GM23338 (cell line): ENCODE measurements around the gene PADI6. TPM values are rescaled to one million over a fixed set of nuclear protein-coding genes. Genes with fewer than 3 reads are reported as not detected.

Experiments used
- ATAC-seq: fragments of 200-7000 bp; cut with Tn5 transposase; 3 replicates; pipeline ENCODE4 v1.9.1; 2020
- DNase-seq: peaks from one replicate; pipeline ENCODE4 v3.0.0-alpha.2; 2015; ENCODE audit warnings: low spot score
- H2AFZ ChIP-seq: fragments of 200-600 bp; sonication (generic); 2 replicates; pipeline ENCODE4 v1.8.0; 2016; ENCODE audit warnings: antibody characterized with exemption, mild to moderate bottlenecking, moderate library complexity
- H3F3A ChIP-seq: fragments of 200-600 bp; sonication (generic); replicated peaks from 2 replicates; pipeline ENCODE4 v1.8.0; 2017; ENCODE audit warnings: antibody characterized with exemption, mixed run types, low read depth
- H3K27ac ChIP-seq: fragments of 200-600 bp; sonication (generic); 2 replicates; pipeline ENCODE4 v1.6.1; 2016; ENCODE audit warnings: low read depth
- H3K27me3 ChIP-seq: fragments of 200-600 bp; sonication (generic); 2 replicates; pipeline ENCODE4 v1.8.0; 2016; ENCODE audit warnings: mild to moderate bottlenecking, mixed run types, moderate library complexity; ENCODE audit not compliant: insufficient read depth
- H3K36me3 ChIP-seq: fragments of 200-600 bp; sonication (generic); 2 replicates; pipeline ENCODE4 v1.8.0; 2016; ENCODE audit warnings: mild to moderate bottlenecking; ENCODE audit not compliant: insufficient read depth
- H3K4me1 ChIP-seq: fragments of 200-600 bp; sonication (generic); 2 replicates; pipeline ENCODE4 v1.8.0; 2016; ENCODE audit warnings: mild to moderate bottlenecking, moderate library complexity; ENCODE audit not compliant: insufficient read depth
- H3K4me2 ChIP-seq: fragments of 200-600 bp; sonication (generic); 2 replicates; pipeline ENCODE4 v1.7.1; 2017; ENCODE audit warnings: mixed run types
- H3K4me3 ChIP-seq: fragments of 200-600 bp; sonication (generic); 2 replicates; pipeline ENCODE4 v1.6.1; 2016; ENCODE audit warnings: mixed run types
- H3K79me2 ChIP-seq: fragments of 200-600 bp; sonication (generic); replicated peaks from 2 replicates; pipeline ENCODE4 v1.8.0; 2017; ENCODE audit warnings: mild to moderate bottlenecking; ENCODE audit not compliant: insufficient read depth
- H3K9me2 ChIP-seq: fragments of 200-600 bp; sonication (generic); 2 replicates; pipeline ENCODE4 v1.8.0; 2017; ENCODE audit not compliant: insufficient read depth
- H4K20me1 ChIP-seq: fragments of 200-600 bp; sonication (generic); replicated peaks from 2 replicates; pipeline ENCODE4 v1.8.0; 2017; ENCODE audit warnings: mild to moderate bottlenecking; ENCODE audit not compliant: insufficient read depth
- H3K27ac Mint-ChIP-seq: 2 replicates; pipeline ENCODE4 v1.8.0; 2020; ENCODE audit warnings: inconsistent platforms, mild to moderate bottlenecking, moderate library complexity, mixed read lengths
- H3K27me3 Mint-ChIP-seq: 3 replicates; pipeline ENCODE4 v1.8.0; 2022; ENCODE audit warnings: low read depth, mild to moderate bottlenecking, moderate library complexity, mixed read lengths, inconsistent platforms; ENCODE audit not compliant: insufficient read depth, poor library complexity
- H3K36me3 Mint-ChIP-seq: 3 replicates; pipeline ENCODE4 v1.8.0; 2021; ENCODE audit warnings: low read depth, mild to moderate bottlenecking, inconsistent platforms, moderate library complexity, mixed read lengths
- H3K4me1 Mint-ChIP-seq: 3 replicates; pipeline ENCODE4 v1.8.0; 2020; ENCODE audit warnings: mild to moderate bottlenecking, inconsistent platforms, mixed read lengths
- H3K4me3 Mint-ChIP-seq: 3 replicates; pipeline ENCODE4 v1.8.0; 2021; ENCODE audit warnings: moderate library complexity, mild to moderate bottlenecking, inconsistent platforms, mixed read lengths
- H3K9me3 Mint-ChIP-seq: 3 replicates; pipeline ENCODE4 v1.8.0; 2020; ENCODE audit warnings: moderate library complexity, mild to moderate bottlenecking, inconsistent platforms, mixed read lengths
- CREB1 ChIP-seq: fragments of 250-450 bp; sonication (Bioruptor Pico); IDR thresholded peaks from 2 replicates; pipeline ENCODE4 v1.5.0; 2020; ENCODE audit warnings: low read depth, mild to moderate bottlenecking, moderate library complexity
- EZH2 ChIP-seq: fragments of 200-600 bp; sonication (generic); IDR thresholded peaks from one replicate; pipeline ENCODE4 v1.8.0; 2017; ENCODE audit warnings: antibody characterized with exemption, mild to moderate bottlenecking, low read depth; ENCODE audit not compliant: unreplicated experiment
- EZH2phosphoT487 ChIP-seq: fragments of 200-600 bp; sonication (generic); IDR thresholded peaks from one replicate; pipeline ENCODE4 v1.8.1; 2018; ENCODE audit warnings: antibody characterized with exemption; ENCODE audit not compliant: unreplicated experiment
- JUNB ChIP-seq: IDR thresholded peaks from one replicate; pipeline ENCODE4 v1.6.1; 2016; ENCODE audit warnings: antibody characterized with exemption; ENCODE audit not compliant: unreplicated experiment
- NANOG ChIP-seq: IDR thresholded peaks from 2 replicates; pipeline ENCODE4 v1.6.1; 2016; ENCODE audit warnings: antibody characterized with exemption, borderline replicate concordance
- STAT1 ChIP-seq: IDR thresholded peaks from one replicate; pipeline ENCODE4 v1.6.1; 2016; ENCODE audit warnings: antibody characterized with exemption; ENCODE audit not compliant: unreplicated experiment
- ZNF114 ChIP-seq: fragments of 250-450 bp; sonication (Bioruptor Pico); IDR thresholded peaks from 2 replicates; pipeline ENCODE4 v1.5.0; 2020; ENCODE audit warnings: mild to moderate bottlenecking, moderate library complexity
- ZNF331 ChIP-seq: fragments of 250-450 bp; sonication (Bioruptor Pico); IDR thresholded peaks from 2 replicates; pipeline ENCODE4 v1.5.0; 2020; ENCODE audit warnings: low read depth, mild to moderate bottlenecking, moderate library complexity
- polyA plus RNA-seq: library from polyadenylated mRNA; unstranded; fragments of >200 nt; fragmentation: Nextera tagmentation; extraction: Ambion mirVana; gene quantifications from 2 replicates; pipeline ENCODE4 v1.2.1, GENCODE V29; 2016
- total RNA-seq: library from RNA; depleted of rRNA; stranded (reverse); fragments of >200 nt; shearing (Covaris generic); gene quantifications from 2 replicates; pipeline ENCODE4 v1.2.3, GENCODE V29; 2014
- TF ChIP-seq, protein P1 (sequence below), 2 experiments: fragments of 200-600 bp in 1 of 2; sonication (generic) in 1 of 2; conservative IDR thresholded peaks; 2 replicates each; pipeline versions ENCODE4 v1.5.1 to v1.6.1; 2016 to 2017; ENCODE audit warnings: antibody characterized with exemption in 2 of 2, low read depth in 2 of 2, mild to moderate bottlenecking in 2 of 2, moderate library complexity in 1 of 2
- TF ChIP-seq, protein P2 (sequence below): IDR thresholded peaks from 2 replicates; pipeline ENCODE4 v1.6.1; 2016; ENCODE audit warnings: antibody characterized with exemption

The PADI6 gene
- total and polyA plus RNA-seq, 2 experiments from 2014 or later: not detected

DNA sequence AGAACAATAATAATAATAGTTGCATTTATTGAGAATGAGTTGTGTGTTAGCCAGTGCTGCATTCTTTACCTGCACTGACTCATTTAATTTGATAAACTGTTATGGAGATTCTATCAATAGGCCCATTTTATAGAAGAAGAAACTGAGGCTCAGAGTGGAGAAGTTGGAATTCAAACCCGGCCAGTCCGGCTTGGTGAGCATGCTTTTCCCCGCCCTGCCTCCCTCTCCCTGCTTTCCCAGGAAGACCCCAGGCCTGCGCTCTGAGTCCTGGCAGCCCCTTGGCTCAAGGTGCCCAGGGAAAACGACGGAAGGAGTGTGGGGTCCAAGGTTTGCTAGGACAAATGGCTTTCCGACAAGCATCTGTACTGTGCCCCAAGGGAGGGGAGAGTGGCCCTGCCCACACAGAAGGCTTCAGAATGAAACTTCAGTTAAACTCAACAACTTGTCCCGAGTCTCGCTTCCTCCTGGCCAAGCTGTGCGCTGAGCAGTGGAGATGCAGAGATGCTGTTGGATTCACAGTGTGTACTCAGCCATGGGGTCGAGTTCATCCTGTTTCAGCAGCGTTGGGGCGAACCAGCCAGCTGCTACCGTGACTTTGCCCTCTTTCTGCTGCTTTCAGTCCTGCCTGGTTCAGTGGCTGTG is 23.3 kb upstream of the PADI6 start (continued):
- TF ChIP-seq CREB1 (CRISPR knock-in tag) (no peak), ZNF331 (CRISPR knock-in tag) (no peak), NANOG (no peak), EZH2phosphoT487 (no peak), STAT1 (no peak), EZH2 (no peak), JUNB (no peak), ZNF114 (CRISPR knock-in tag) (no peak)
- TF ChIP-seq, protein P1, sequence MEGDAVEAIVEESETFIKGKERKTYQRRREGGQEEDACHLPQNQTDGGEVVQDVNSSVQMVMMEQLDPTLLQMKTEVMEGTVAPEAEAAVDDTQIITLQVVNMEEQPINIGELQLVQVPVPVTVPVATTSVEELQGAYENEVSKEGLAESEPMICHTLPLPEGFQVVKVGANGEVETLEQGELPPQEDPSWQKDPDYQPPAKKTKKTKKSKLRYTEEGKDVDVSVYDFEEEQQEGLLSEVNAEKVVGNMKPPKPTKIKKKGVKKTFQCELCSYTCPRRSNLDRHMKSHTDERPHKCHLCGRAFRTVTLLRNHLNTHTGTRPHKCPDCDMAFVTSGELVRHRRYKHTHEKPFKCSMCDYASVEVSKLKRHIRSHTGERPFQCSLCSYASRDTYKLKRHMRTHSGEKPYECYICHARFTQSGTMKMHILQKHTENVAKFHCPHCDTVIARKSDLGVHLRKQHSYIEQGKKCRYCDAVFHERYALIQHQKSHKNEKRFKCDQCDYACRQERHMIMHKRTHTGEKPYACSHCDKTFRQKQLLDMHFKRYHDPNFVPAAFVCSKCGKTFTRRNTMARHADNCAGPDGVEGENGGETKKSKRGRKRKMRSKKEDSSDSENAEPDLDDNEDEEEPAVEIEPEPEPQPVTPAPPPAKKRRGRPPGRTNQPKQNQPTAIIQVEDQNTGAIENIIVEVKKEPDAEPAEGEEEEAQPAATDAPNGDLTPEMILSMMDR (conservative IDR thresholded peaks at IDR 0.05; ENCODE audit: low read depth in 2 of 2): no peak
- TF ChIP-seq, protein P2, sequence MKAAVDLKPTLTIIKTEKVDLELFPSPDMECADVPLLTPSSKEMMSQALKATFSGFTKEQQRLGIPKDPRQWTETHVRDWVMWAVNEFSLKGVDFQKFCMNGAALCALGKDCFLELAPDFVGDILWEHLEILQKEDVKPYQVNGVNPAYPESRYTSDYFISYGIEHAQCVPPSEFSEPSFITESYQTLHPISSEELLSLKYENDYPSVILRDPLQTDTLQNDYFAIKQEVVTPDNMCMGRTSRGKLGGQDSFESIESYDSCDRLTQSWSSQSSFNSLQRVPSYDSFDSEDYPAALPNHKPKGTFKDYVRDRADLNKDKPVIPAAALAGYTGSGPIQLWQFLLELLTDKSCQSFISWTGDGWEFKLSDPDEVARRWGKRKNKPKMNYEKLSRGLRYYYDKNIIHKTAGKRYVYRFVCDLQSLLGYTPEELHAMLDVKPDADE: no peak

DNA sequence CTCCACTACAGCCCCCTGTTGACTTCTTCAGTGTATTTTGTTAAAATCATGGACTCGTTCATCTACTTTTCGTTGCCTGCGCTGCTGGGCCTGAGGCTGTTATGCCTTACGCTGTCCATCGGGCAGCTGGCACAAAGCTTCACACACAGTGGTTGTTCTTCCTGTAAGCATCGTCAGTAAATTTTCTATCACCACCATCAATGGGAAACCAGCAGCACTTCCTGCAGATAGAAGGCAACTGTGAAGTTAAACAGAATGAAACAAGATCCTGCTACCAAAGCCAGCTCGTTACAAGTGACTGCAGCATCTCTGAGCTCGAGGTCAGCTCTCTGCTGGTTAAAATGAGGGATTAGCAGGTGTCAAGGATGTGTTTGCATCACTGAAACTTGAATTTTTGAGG is 21.9 kb upstream of the PADI6 start:
- H3K27ac ChIP-seq: no peak overlapping the region
- Mint-ChIP-seq H3K36me3 (no peaks in the 10 kb centered on the region), H3K4me1 (no peaks in the 10 kb centered on the region), H3K27me3 (peaks cover 10% of the 10 kb centered on the region), H3K27ac (no peak overlapping the region), H3K9me3 (peaks cover 13% of the 10 kb centered on the region), H3K4me3 (no peak overlapping the region)
- no peak for DNase-seq
- no peaks in the 10 kb centered on the region for H3K79me2 ChIP-seq
- H4K20me1 ChIP-seq: no peaks in the 10 kb centered on the region
- H3K36me3 ChIP-seq: no peaks in the 10 kb centered on the region
- no peak overlapping the region for H3K4me2 ChIP-seq
- H3K9me2 ChIP-seq: no peaks in the 10 kb centered on the region
- H3K4me3 ChIP-seq: no peak overlapping the region
- H2AFZ ChIP-seq: no peak overlapping the region
- 0 out of 2 replicates have a peak, but pooled peaks cover 3% of the 10 kb centered on the region for H3K4me1 ChIP-seq
- ATAC-seq: no peak
- no peaks in the 10 kb centered on the region for H3F3A ChIP-seq
- TF ChIP-seq CREB1 (CRISPR knock-in tag): no peak
- TF ChIP-seq, protein P1 (conservative IDR thresholded peaks at IDR 0.05; ENCODE audit: low read depth in 2 of 2): 0 out of 4 replicates have a peak, but pooled peaks of 1 of the 2 experiments have one; percentile 7
- H3K27me3 ChIP-seq: no peaks in the 10 kb centered on the region
